SKM-1 treated with dmso at 0.1 percent for 144 hours (cell line): ENCODE data around the gene PRSS57.
A peak's percentile ranks its signal among the peaks of the same experiment; 100 is the strongest.
"Not testable (repeated sequence)": the region's sequence is repeated elsewhere in the genome, so short reads cannot be mapped to it uniquely, and the experiment has no call there.

Experiments used
- DNase-seq: peaks from one replicate; lab custom pipeline; 2025; ENCODE audit not compliant: unreplicated experiment; lab: John Stamatoyannopoulos, UW

Gene PRSS57

DNA sequence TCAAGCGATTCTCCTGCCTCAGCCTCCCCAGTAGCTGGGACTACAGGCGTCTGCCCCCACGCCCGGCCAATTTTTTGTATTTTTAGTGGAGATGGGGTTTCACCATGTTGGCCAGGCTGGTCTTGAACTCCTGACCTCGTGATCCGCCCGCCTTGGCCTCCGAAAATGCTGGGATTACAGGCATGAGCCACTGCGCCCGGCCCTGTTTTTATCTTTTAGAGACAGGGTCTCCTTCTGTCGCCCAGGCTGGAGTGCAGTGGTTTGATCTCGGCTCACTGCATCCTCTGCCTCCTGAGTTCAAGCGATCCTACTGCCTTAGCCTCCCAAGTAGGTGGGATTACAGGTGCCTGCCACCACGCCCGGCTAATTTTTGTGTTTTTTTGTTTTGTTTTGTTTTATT is 3.3 kb upstream of the PRSS57 start:
- DNase-seq, result not testable (repeated sequence)

DNA sequence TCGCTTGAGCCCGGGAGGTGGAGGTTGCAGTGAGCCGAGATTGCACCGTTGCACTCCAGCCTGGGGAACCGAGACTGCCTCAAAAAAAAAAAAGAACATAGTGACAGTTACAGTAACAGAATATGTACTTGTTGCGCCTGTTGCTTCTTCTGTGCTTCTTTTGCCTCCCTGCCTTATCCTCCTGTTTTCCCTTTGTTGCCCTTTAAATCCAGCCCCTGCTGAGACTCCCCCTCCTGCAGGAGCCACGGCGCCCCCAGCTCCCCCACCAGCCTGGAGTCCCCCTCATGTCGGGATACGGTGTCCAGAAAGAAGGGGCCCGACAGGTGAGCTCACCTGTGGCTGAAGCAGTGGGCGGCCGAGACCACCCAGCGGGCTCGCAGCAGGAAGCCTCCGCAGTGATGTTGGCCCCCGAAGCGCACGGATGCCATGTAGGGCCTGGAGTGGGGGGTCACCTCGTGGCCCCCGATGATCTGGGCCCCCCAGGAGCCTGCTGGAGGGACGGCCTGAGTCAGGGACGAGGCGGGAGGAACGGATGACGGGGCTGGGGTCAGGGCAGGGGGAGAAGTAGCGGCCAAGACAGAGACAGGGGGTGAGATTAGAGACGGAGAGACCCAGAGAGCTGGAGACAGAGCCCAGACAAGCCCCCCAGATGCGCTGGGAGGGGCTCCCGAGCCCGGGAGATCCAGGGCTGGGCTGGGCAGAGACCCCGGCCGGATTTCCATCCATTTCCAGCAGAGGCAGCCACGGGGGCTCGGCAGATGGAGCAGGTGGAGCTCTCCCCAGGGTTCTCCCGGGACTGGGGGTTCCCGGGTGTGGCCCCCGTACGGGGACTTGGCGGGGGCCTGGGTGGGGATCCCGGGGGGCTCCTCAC is 536 bp downstream of the PRSS57 start:
- DNase-seq, result no peak

DNA sequence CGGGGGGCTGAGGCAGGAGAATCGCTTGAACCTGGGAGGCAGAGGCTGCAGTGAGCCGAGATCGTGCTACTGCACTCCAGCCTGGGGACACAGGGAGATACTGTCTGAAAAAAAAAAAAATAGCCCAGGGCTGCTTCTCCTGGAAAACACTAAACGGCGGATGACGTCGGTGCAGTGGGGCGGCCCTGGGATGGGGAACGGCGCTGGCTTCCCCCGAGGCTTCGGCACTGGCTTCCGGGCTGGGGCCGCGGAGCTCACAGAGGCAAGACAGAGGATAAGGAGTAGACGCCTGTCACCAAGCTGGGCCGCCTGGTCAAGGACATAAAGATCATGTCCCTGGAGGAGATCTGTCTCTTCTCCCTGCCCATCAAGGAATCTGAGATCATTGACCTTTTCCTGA is 5.0 kb downstream of the PRSS57 start:
- no peak for DNase-seq

DNA sequence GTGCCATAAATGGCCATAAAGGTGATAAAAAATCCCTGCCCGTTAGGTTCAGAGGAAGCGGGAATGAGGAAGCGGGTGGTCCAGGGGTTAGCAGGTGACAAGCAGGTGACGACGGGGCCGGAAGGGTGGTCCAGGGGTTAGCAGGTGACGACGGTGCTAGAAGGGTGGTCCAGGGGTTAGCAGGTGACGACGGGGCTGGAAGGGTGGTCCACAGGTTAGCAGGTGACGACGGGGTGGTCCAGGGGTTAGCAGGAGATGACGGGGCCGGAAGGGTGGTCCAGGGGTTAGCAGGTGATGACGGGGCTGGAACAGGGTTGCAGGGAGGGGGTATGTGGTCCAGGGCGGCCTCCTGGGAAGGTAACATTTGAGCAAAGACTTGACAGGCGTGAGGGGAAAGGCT is 6.3 kb downstream of the PRSS57 start:
- DNase-seq, result no peak

DNA sequence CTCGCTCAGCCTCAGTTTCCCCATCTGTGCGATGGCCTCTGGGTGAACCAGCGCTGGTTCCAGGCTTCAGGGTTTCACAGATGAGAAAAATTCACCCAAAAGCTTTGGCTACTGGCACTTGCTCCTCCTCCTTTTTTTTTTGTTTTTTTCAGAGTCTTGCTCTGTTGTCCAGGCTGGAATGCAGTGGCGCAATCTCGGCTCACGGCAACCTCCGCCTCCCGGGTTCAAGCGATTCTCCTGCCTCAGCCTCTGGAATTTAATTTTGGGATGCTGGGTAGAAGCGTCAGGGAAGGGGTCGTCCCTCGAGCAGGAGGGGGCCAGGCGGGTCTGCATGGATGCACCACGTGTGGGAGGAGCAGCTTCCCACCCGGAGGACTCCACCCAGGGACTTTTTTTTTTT is 7.0 kb downstream of the PRSS57 start:
- DNase-seq, result no peak

DNA sequence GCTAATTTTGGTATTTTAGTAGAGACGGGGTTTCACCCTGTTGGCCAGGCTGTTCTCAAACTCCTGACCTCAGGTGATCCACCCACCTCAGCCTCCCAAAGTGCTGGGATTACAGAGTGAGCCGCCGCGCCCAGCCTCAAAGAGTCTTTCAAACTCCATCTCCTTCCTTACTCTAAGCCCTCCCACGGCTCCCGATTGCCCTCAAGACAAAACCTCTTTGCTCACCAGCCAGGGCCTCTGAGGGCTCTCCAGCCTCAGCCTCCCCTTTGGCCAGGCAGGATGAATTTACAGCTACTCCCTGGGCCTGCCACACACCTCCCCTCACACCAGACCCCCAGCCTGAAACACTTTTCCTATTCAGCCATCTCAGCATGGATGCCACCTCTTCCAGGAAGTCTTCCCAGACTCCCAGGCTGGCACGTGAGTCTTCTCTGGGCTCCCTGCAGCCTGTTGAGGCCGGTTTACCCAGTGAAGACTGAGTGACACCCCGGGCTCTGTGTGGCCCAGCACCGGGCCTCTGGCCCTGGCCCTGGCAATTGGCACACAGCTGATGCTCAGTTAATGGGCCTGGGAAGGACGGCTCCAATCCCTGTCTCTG is 7.6 kb downstream of the PRSS57 start:
- no peak for DNase-seq

DNA sequence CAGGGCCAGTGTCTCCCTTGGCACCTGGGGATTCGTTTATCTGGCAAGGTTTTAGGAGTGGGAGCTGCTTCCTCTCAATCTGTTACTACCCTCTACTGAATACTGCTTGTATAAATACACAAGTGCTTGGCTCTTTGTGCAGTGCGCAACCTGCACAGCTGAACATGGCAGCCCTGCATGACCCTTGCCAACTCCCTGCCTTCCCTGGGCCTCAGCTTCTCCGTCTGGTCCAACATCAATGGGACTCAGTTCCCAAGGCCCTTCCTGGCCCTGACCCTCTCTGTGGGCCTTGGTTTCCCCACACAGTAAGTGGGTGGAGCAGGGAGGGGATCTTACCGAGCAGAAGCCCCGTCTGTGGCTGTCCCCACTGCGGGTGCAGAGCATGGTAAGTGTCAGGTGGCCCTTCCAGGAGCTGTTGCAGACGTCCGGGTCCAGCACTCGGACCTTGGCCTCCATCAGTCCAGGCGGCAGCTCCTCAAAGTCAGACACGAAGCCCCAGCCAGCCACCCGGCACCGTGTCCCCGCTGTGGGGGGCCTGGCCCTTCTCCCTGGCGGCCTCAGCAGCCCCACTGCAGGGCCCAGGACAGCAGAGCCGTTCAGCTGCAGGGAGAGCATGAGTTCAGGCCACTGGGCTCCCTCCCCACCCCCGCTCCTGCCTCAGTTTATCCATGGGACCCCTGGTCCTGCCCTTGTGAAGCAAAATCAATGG is 8.5 kb downstream of the PRSS57 start:
- no peak for DNase-seq

DNA sequence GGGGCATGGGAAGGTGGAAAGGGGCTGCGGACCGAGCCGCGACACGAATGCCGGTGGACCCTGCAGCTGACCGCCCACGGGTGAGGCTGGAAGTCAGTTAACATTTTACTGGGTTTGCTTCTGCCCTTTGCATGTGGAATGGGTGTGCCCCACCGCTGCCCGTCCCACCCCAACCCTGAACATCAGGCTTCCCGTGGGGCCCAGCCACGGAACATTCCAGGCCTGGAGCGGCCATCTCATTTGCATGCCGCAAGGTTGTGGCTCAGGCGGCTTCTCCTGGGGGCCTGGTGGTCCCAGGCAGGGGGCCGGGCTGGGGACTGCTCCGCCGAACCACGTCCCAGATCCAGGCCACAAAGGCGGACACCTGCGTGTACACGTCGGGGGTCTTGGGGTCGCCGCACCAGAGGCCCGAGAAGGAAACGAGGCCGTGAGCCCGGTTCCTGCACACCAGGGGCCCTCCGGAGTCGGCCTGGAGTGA is 9.8 kb downstream of the PRSS57 start:
- no peak for DNase-seq

DNA sequence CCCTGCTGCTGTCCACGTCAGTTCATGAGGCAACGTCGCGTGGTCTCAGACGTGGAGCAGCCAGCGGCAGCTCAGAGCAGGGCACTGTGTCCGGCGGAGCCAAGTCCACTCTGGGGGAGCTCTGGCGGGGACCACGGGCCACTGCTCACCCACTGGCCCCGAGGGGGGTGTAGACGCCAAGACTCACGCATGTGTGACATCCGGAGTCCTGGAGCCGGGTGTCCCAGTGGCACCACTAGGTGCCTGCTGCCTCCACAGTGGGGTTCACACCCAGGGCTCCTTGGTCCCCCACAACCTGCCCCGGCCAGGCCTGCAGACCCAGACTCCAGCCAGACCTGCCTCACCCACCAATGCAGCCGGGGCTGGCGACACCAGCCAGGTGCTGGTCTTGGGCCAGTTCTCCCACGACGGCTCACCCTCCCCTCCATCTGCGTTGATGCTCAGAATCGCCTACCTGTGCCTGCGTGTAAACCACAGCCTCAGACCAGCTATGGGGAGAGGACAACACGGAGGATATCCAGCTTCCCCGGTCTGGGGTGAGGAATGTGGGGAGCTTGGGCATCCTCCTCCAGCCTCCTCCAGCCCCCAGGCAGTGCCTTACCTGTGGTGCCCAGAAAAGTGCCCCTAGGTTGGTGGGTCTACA is 12.5 kb downstream of the PRSS57 start:
- DNase-seq, result no peak

DNA sequence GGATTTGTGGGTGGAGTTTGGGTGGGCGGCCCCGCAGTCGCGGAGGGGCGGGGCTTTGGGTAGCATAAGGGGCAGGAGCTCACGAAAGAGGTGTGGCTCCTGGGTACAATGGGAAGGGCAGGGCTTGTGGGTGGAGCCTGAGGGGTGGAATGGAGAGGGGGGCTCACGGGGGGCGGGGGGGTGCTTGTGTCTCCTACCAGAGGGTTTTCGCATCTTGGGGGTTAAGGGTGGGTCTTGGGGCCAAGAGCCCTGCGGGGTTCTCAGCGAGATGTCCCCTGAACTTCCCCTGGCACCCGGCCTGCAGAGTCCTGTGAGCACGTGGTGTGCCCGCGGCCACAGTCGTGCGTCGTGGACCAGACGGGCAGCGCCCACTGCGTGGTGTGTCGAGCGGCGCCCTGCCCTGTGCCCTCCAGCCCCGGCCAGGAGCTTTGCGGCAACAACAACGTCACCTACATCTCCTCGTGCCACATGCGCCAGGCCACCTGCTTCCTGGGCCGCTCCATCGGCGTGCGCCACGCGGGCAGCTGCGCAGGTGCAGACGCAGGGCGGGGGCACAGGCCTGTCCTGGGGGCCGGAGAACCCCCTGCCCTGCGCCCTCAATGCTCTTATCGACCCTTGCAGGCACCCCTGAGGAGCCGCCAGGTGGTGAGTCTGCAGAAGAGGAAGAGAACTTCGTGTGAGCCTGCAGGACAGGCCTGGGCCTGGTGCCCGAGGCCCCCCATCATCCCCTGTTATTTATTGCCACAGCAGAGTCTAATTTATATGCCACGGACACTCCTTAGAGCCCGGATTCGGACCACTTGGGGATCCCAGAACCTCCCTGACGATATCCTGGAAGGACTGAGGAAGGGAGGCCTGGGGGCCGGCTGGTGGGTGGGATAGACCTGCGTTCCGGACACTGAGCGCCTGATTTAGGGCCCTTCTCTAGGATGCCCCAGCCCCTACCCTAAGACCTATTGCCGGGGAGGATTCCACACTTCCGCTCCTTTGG is 13.9 kb downstream of the PRSS57 start:
- no peak for DNase-seq

DNA sequence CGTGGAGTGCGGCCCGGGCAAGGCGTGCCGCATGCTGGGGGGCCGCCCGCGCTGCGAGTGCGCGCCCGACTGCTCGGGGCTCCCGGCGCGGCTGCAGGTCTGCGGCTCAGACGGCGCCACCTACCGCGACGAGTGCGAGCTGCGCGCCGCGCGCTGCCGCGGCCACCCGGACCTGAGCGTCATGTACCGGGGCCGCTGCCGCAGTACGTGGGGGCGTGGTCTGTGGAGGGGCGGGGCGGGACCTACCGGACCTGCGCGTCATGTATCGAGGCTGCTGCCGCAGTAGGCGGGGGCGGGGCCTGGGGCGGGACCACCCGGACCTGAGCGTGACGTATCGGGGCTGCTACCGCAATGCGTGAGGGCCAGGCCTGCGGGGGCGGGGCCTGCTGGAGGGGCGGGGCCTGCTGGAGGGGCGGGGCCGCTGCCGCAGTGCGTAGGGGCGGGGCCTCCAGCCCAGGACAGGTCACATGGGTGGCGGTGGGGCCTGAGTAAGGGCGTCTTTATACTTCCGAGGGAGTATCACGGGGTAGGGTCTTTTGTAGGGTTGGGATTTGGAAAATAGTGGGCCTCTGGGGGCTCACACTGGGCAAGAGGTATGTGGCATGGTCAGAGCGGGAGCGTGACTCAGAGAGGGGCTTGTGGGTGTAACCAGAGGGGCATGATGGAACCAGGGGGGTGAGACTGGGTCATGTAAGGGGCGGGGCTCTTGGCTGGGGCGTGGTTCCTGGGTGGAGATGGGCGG is 14.8 kb downstream of the PRSS57 start:
- DNase-seq, result peak; percentile 98

DNA sequence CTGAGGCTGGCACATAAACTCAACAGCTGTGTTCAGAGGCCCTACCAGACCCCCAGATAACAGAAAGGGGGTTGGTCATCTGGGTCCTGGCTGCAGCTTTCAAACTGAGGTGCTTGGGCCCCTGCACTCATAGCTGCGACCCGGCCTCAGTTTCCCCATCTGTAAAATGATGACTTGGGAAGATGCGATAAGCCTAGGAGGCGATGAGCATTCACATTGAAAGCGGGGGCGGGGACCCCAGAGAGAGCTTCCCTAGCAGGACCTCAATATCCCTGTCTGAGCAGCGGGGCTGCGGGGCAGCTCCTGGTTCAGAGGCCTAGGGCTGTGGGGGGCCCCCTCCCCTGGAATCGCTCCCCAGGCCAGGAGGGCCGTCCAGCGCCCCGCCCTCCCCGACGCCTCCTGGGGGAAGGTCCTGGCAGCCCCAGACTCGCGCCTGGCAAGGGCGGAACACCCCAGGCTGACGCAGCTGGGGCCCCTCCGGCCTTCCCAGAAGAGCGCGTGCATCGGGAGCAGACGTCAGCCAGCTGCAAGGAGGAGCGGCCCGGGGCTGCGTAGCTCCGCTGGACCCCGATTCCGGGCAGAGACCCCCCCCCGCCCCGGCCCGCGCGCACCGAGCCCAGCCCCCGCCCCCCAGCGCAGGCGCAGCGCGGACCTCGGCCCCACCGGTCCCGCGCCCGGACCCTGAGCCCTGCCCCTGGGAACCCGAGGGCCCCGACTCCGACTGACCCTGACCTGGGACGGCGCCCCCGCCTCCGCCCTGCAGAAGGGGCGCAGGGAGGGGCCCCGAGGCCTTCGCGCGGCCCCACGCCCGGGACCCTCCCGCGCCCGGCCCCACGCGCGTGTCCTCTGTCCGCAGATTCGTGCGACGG is 15.6 kb downstream of the PRSS57 start:
- no peak for DNase-seq

DNA sequence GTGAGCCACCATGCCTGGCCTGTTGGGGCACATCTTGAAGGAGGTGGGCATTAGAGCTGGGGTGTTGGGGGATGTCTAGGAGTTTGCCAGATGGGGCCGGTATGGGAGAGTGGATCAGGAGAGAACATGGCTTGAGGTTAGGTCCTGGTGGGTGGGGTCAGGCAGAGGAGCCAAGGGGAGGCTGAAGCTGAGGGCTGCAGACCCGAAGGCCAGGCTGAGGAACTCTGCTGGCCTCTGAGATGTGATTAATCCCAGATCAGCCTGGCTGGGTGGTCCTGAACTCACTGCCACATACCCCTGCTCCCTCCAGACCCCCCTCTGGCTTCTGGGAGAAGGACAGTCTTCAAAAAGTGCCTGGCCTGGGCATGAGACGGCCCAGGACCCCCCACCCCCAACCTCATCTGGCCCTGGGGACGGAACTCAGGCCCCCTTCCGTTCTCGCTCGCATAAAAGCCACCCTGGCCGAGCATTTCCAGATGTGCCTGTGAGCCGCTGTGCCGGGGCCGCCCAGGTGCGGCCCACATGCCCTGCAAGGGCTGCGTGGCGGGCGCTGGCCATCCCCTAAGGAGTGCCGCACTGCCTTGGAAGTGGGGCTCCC is 16.4 kb downstream of the PRSS57 start:
- no peak for DNase-seq

DNA sequence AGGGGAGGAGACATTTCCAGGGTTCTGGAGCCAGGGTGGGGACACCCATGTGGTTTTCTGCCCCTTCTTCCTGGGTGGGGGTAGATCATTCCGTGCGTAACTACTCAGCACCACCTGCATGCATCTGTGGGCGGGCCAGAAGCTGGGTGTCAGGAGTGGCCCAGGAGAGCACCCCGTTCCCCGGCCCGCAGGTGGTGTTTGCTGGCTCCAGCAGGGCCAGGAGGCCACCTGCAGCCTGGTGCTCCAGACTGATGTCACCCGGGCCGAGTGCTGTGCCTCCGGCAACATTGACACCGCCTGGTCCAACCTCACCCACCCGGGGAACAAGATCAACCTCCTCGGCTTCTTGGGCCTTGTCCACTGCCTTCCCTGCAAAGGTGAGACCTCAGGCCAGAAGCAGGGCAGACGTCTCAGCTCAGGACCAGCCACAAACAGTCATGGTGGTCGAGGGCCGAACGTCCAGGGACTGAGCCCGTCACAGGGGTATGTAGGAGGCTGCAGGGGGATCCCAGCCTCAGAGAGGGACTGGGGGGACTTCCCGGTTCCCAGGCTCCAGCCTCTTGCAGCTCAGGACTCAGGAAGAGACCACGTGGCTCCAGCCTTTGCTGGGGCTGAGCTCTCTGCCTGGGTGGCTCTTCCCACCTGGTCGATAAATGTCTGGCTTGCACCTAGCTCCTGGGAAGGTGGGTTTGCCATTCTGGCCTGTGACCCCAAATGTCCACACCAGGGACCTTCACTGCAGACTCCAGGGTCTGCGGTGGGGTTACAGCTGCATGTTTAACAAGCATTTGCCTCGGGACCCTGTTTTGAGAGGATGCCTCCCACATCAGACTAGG is 17.4 kb downstream of the PRSS57 start:
- no peak for DNase-seq

DNA sequence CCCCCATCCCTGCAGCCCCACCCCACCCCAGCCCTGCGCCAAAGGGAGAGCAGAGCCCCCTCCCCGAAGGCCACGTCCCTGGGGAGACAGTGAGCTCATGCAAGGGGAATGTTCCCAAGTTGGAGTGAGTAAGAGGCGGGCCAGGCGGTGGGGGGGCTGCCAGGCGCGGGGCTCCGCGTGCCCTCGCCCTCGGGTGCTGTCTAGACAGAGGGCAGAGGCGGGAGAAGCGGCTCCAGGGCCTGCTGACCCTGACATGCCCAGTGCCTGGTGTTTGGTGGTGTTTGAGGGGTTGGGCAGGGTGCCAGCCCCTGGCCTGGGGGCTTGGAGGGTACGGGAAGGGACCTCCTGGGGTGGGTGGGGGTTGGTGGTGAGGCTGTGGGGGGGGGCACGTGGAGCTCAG is 18.1 kb downstream of the PRSS57 start:
- no peak for DNase-seq

DNA sequence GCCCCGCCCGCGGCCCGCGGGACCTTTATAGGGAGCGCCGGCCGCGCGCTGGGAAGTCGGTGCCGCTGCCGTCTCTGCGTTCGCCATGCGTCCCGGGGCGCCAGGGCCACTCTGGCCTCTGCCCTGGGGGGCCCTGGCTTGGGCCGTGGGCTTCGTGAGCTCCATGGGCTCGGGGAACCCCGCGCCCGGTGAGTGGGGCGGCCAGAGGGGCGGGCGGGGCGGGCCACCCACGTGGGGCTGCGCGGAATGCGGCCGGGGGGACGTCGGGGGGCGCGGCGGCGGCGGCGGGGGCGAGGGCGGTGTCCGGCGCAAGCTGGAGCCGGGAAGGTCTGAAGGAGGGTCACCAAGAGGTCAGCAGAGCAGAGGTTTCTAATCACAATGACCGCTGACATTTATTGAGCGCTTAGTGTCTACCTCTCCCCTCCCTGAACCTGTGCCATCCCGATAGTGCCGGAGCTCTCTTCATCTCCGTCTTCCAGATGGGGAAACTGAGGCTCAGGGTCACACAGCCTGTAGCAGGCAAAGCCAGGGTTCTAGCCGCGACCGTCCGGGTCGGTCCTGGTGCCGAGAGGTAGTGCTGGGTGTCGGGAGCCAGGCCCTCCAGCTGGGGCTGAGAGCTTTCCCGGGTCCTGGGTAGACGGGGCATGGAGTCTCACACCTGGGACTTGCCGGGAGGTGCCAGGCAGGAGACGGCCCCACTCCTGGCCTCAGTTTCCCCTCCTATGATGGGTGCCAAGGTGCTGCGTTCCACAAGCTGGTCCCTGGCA is 18.7 kb downstream of the PRSS57 start, which contains the start of gene FSTL3:
TSS of gene FSTL3 (plus strand) at position 54 of the 767 bp plus-strand sequence. CDS start at position 86, 32 bp downstream.
- DNase-seq, result no peak

DNA sequence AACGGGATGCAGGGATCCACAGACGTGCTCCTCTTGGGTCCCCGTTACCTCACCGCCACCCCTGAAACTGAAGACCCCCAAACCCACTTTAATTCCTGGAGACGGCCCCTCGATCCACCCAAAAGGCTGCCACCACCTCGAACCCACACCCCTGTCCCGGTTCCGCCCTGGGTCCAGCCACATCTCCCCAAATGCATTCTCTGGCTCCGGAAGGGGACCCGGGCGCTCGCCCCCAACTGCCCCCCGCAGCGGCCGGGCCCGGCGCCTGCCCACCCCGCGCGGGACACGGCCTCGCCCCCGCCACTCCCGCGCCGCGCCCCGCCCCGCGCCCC is 19.3 kb downstream of the PRSS57 start:
- DNase-seq, result no peak
